ENCODE data around the gene LRRC27.

GRCh38 chr10:132398566-132398991 is 66.6 kb downstream of the LRRC27 start:
- TF ChIP-seq CTCF (conservative IDR thresholded peaks at IDR 0.05 in 1 of 2, IDR thresholded peaks at IDR 0.05 in 1 of 2; ENCODE audit: low read depth in 1 of 2, low read length in 2 of 2) (no peak), EZH2 (IDR thresholded peaks at IDR 0.05; ENCODE audit: low read length, missing control alignments) (no peak)
